Measurements from ENCODE around the gene FAF1. TPM values are rescaled to one million over a fixed set of nuclear protein-coding genes. Genes with fewer than 3 reads are reported as not detected.

The FAF1 gene
- total and polyA plus RNA-seq, 9 of the 15 experiments (the other 6 are each of a cell fraction or from before 2014, with no cell fraction given) = 48.7 to 225 (median 118) TPM

DNA sequence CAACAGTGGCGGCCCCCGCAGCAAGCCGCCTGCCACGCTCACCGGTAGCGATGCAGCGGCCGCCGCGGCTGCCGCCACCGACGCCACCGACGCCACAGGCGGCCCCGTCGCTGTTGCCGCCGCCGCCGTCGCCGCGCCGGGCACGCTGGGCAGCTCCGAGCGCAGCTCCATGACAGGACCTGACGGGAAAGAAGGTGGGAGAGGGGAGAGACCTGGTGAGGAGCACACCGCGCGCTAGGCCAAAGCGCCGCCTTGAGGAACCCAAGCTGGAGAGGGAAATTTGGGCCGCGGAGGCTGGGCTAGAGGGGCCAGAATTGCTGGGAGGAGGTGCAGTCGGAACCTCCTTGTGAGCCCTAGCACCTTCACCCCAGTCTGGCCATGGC is 538.7 kb downstream of the FAF1 start:
- ChIA-PET CTCF (ENCODE audit: low intra/inter-chr PET ratio) (no interaction called here), POLR2A (interaction anchor here (0.7 to 1.1 kb wide), 3 partner anchors 8 to 18 kb away, joined by 3 read pairs; no protein-coding TSS in a partner anchor)
- FAIRE-seq = no peak
- Histone ChIP-seq H3K79me2 (ENCODE audit: control insufficient read depth, insufficient read depth, low read length) (no peaks in the 10 kb centered on the region), H3K4me2 (ENCODE audit: insufficient read depth, low read length) (no peak overlapping the region), H3K4me3 (no peak overlapping the region), H3K4me1 (replicated peaks in 1 of 2; ENCODE audit: control insufficient read depth in 2 of 2, insufficient read depth in 2 of 2, low read length in 2 of 2) (peaks cover 0 to 39% of the 10 kb centered on the region in 2 experiments; a peak in 2 of 5 replicates), H3K27ac (ENCODE audit: extremely low read depth, low read depth, low read length) (no peak overlapping the region), H3K9me3 (replicated peaks; ENCODE audit: control insufficient read depth, insufficient read depth, low read depth, low read length) (no peaks in the 10 kb centered on the region), H2AFZ (ENCODE audit: low read depth, low read length) (no peak overlapping the region), H3K36me3 (ENCODE audit: control insufficient read depth, insufficient read depth, low read length) (no peaks in the 10 kb centered on the region), H3K9ac (ENCODE audit: insufficient read depth in 1 of 2, low read depth in 2 of 2, low read length in 2 of 2) (no peak overlapping the region), H3K9me1 (ENCODE audit: control insufficient read depth, insufficient read depth, low read length) (no peaks in the 10 kb centered on the region), H4K20me1 (replicated peaks; ENCODE audit: control insufficient read depth, insufficient read depth, low read length) (no peaks in the 10 kb centered on the region), H3K27me3 (ENCODE audit: control insufficient read depth in 2 of 2, insufficient read depth in 2 of 2, low read length in 2 of 2) (peaks cover 78 to 94% of the 10 kb centered on the region in 2 experiments)
- TF ChIP-seq ZNF197 (CRISPR knock-in tag; IDR thresholded peaks at IDR 0.05; ENCODE audit: low read depth) (no peak), CREB1 (IDR thresholded peaks at IDR 0.05) (no peak), CREB1 (CRISPR knock-in tag; IDR thresholded peaks at IDR 0.05) (no peak), ZNF134 (CRISPR knock-in tag; conservative IDR thresholded peaks at IDR 0.05) (no peak)
- WGBS (ENCODE audit: insufficient coverage, low coverage, missing lambda C conversion rate) = 78% methylated on average over 14 of the region's 38 CpGs
- no TSS peak for BruUV-seq (replicated peaks)
- in situ Hi-C loops (cut with MboI) = no loop called here
- intact Hi-C loops (cut with micrococcal nuclease) = no loop called here
- no peak for ATAC-seq
- DNase-seq (ENCODE audit: extremely low read depth in 1 of 4, low spot score in 3 of 4) = no peak

DNA sequence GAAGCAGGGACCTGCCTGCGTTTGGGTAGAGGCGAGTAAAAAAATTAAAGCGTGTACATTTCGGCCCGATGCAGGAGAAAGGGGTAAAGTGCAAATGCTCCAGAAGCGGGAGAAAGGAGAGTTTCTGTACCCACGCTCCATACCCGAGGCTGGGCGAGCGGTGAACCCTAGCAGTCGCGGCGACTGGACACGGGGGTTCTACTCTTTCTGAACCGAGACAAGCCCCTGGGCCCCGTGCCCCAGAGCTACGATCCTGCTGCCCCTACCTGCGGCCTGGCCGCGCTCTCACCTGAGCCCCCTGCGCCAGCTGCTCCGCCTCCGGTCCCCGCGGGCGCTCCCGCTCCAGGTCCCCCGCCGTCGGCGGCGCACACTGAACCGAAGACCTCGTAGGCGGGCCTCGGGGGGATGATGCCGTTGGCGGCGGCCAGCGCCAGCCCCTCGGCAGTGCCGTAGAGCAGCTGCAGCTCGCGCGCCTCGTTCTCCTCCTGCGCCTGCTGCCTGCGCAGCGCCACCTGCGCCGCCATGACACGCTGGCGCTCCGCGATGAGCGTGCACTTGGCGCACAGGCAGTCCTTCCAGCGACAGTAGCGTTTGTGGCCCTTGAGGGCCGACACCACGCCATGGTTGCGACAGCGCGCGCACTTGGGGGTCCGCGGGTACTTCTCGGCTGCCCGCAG is 539.2 kb downstream of the FAF1 start:
- Histone ChIP-seq H3K4me3 (no peak overlapping the region), H3K9ac (ENCODE audit: insufficient read depth in 1 of 2, low read depth in 2 of 2, low read length in 2 of 2) (no peak overlapping the region), H3K79me2 (ENCODE audit: control insufficient read depth, insufficient read depth, low read length) (no peaks in the 10 kb centered on the region), H4K20me1 (replicated peaks; ENCODE audit: control insufficient read depth, insufficient read depth, low read length) (no peaks in the 10 kb centered on the region), H3K9me3 (replicated peaks; ENCODE audit: control insufficient read depth, insufficient read depth, low read depth, low read length) (no peaks in the 10 kb centered on the region), H2AFZ (ENCODE audit: low read depth, low read length) (no peak overlapping the region), H3K9me1 (ENCODE audit: control insufficient read depth, insufficient read depth, low read length) (no peaks in the 10 kb centered on the region), H3K27ac (ENCODE audit: extremely low read depth, low read depth, low read length) (no peak overlapping the region), H3K27me3 (ENCODE audit: control insufficient read depth in 2 of 2, insufficient read depth in 2 of 2, low read length in 2 of 2) (peaks cover 78 to 94% of the 10 kb centered on the region in 2 experiments), H3K4me2 (ENCODE audit: insufficient read depth, low read length) (no peak overlapping the region), H3K36me3 (ENCODE audit: control insufficient read depth, insufficient read depth, low read length) (no peaks in the 10 kb centered on the region), H3K4me1 (replicated peaks in 1 of 2; ENCODE audit: control insufficient read depth in 2 of 2, insufficient read depth in 2 of 2, low read length in 2 of 2) (peaks cover 0 to 43% of the 10 kb centered on the region in 2 experiments; a peak in 2 of 5 replicates)
- in situ Hi-C loops (cut with MboI) (no loop called here), intact Hi-C loops (cut with micrococcal nuclease) (no loop called here)
- BruUV-seq (replicated peaks) = no TSS peak
- ATAC-seq (no peak), FAIRE-seq (no peak), DNase-seq (ENCODE audit: extremely low read depth in 1 of 4, low spot score in 3 of 4) (no peak)
- TF ChIP-seq CTBP1 (IDR thresholded peaks at IDR 0.05; ENCODE audit: borderline replicate concordance) (no peak), ZNF143 (CRISPR knock-in tag; IDR thresholded peaks at IDR 0.05) (no peak), ZNF354B (CRISPR knock-in tag; IDR thresholded peaks at IDR 0.05) (no peak), SRSF9 (IDR thresholded peaks at IDR 0.05; ENCODE audit: borderline replicate concordance, low read depth, low read length) (no peak), ZNF184 (CRISPR knock-in tag; IDR thresholded peaks at IDR 0.05) (no peak), TAL1 (IDR thresholded peaks at IDR 0.05) (no peak)
- TF ChIP-seq, protein P1, sequence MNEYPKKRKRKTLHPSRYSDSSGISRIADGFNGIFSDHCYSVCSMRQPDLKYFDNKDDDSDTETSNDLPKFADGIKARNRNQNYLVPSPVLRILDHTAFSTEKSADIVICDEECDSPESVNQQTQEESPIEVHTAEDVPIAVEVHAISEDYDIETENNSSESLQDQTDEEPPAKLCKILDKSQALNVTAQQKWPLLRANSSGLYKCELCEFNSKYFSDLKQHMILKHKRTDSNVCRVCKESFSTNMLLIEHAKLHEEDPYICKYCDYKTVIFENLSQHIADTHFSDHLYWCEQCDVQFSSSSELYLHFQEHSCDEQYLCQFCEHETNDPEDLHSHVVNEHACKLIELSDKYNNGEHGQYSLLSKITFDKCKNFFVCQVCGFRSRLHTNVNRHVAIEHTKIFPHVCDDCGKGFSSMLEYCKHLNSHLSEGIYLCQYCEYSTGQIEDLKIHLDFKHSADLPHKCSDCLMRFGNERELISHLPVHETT (CRISPR knock-in tag; conservative IDR thresholded peaks at IDR 0.05 in 1 of 2, IDR thresholded peaks at IDR 0.05 in 1 of 2) = no peak
- TF ChIP-seq, protein P2, sequence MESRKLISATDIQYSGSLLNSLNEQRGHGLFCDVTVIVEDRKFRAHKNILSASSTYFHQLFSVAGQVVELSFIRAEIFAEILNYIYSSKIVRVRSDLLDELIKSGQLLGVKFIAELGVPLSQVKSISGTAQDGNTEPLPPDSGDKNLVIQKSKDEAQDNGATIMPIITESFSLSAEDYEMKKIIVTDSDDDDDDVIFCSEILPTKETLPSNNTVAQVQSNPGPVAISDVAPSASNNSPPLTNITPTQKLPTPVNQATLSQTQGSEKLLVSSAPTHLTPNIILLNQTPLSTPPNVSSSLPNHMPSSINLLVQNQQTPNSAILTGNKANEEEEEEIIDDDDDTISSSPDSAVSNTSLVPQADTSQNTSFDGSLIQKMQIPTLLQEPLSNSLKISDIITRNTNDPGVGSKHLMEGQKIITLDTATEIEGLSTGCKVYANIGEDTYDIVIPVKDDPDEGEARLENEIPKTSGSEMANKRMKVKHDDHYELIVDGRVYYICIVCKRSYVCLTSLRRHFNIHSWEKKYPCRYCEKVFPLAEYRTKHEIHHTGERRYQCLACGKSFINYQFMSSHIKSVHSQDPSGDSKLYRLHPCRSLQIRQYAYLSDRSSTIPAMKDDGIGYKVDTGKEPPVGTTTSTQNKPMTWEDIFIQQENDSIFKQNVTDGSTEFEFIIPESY (CRISPR knock-in tag; IDR thresholded peaks at IDR 0.05) = peak; percentile 64; the same call in 1 of the 2 replicates
- CTCF ChIA-PET (ENCODE audit: low intra/inter-chr PET ratio) = no interaction called here
- 50% methylated on average over 56 of the region's 69 CpGs for WGBS (ENCODE audit: insufficient coverage, low coverage, missing lambda C conversion rate)
- POLR2A ChIA-PET = interaction anchor here (0.7 kb wide), 1 partner anchor 10 kb away, joined by 3 read pairs; no protein-coding TSS in a partner anchor

Measured in K562 (cell line).